Nephron progenitor cell (in vitro differentiated cells): ENCODE results near the gene SHISA4.

Experiments used
- DNase-seq: peaks from one replicate; pipeline ENCODE4 v3.0.0; 2021
- H3K27ac Mint-ChIP-seq: 2 replicates; pipeline ENCODE4 v1.8.0; 2021; ENCODE audit warnings: mild to moderate bottlenecking, moderate library complexity, mixed read lengths
- H3K27me3 Mint-ChIP-seq: 2 replicates; pipeline ENCODE4 v1.8.0; 2021; ENCODE audit warnings: mild to moderate bottlenecking, low read depth, mixed read lengths; ENCODE audit not compliant: poor library complexity
- H3K36me3 Mint-ChIP-seq: 2 replicates; pipeline ENCODE4 v1.8.0; 2021; ENCODE audit warnings: low read depth, mixed read lengths
- H3K4me1 Mint-ChIP-seq: 2 replicates; pipeline ENCODE4 v1.8.0; 2021; ENCODE audit warnings: mixed read lengths
- H3K4me3 Mint-ChIP-seq: 2 replicates; pipeline ENCODE4 v1.8.0; 2021; ENCODE audit warnings: mild to moderate bottlenecking, moderate library complexity, mixed read lengths
- H3K9me3 Mint-ChIP-seq: 2 replicates; pipeline ENCODE4 v1.8.0; 2021; ENCODE audit warnings: mild to moderate bottlenecking, moderate library complexity, mixed read lengths
- CTCF ChIP-seq: fragments of 200-600 bp; sonication (generic); IDR thresholded peaks from 2 replicates; pipeline ENCODE4 v1.5.0; 2021; ENCODE audit warnings: antibody characterized with exemption

Gene SHISA4

DNA sequence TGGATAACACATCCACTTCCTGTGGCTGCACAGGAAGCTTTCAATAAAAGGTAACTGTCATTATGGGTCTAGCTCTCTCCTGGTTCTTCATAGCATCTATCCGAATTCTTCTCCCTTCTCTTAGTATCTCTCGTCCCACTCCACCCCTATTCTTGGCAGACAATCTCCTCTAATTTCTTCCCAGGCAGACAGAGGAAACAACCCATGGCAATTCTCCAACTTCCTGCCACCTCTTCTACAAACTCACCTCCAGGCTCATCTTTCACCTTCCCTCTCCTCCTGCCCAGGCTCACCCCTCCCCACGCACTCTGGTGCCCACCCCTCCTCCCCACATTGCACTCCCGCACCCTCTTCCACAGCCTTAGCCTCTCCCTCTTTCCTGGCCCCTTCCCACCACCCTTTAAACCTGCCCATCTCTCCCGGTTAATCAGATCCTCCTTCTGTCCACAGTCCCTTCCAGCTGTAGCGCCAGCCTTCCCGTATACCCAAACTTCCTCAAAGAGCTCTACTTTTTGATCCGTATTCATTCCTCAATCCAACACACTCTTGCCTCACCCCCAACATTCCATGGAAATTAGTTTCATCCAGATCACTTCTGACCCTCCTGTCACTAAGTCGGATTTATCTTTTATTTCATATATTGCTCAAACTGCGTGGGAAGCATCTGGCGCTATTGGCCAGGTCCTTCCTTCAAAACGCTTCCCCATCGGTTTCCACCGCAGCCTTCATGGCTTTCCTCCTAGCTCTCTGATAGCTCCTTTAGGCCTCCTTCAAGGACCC, 25.9 kb downstream of the SHISA4 start:
- H3K27ac Mint-ChIP-seq = peak overlapping the region; percentile 2
- no peak for DNase-seq
- H3K4me1 Mint-ChIP-seq = peaks cover 90% of the 10 kb centered on the region
- H3K27me3 Mint-ChIP-seq = peaks cover 5% of the 10 kb centered on the region
- TF ChIP-seq CTCF = no peak
- peak overlapping the region; percentile 52 for H3K4me3 Mint-ChIP-seq
- no peaks in the 10 kb centered on the region for H3K9me3 Mint-ChIP-seq
- no peaks in the 10 kb centered on the region for H3K36me3 Mint-ChIP-seq

DNA sequence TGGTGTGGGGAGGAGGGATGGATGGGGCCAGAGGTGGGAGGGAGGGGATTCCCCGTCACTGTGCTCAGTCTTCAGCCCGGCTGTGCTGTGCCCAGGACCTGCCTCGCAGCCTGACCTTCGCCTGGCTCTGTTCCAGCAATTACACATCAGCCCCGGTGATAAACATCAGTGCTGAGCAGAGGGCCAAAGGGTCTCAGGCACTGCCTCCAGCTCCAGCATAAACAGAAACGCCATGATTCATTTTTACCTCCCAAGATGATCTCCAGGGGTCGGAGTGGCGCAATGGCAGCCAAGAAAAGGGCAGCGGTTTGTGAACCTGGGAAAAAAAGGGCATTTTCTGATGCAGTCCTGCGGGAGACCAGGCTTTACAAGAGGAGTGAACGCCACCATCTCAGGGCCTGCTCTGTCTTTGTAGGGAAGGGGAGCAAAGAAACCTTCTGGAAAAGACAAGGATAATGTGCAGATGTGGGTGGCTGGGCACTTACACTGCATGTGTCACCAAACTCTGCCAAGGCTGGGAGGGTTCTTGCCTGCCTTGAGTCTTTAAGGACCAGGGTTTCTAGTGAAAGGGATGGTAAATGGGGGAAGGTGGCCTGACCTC, 28.1 kb downstream of the SHISA4 start:
- peak; percentile 57 for DNase-seq
- H3K36me3 Mint-ChIP-seq = peaks cover 16% of the 10 kb centered on the region
- peaks cover 90% of the 10 kb centered on the region for H3K4me1 Mint-ChIP-seq
- no peak for TF ChIP-seq CTCF
- peaks cover 11% of the 10 kb centered on the region for H3K9me3 Mint-ChIP-seq
- no peaks in the 10 kb centered on the region for H3K27me3 Mint-ChIP-seq
- peak overlapping the region; percentile 64 for H3K4me3 Mint-ChIP-seq
- peak overlapping the region; percentile 96 for H3K27ac Mint-ChIP-seq

GRCh38 chr1:201917362-201918033, 28.8 kb downstream of the SHISA4 start:
- H3K27me3 Mint-ChIP-seq = no peaks in the 10 kb centered on the region
- H3K4me1 Mint-ChIP-seq = peaks cover 86% of the 10 kb centered on the region
- peaks cover 24% of the 10 kb centered on the region for H3K36me3 Mint-ChIP-seq
- H3K4me3 Mint-ChIP-seq = peak overlapping the region; percentile 26
- H3K27ac Mint-ChIP-seq = peak overlapping the region; percentile 1
- DNase-seq = no peak
- no peak for TF ChIP-seq CTCF
- peaks cover 11% of the 10 kb centered on the region for H3K9me3 Mint-ChIP-seq

- peaks cover 11% of the 10 kb centered on the region for H3K9me3 Mint-ChIP-seq
- TF ChIP-seq CTCF = no peak
- peaks cover 24% of the 10 kb centered on the region for H3K36me3 Mint-ChIP-seq
- H3K27me3 Mint-ChIP-seq = no peaks in the 10 kb centered on the region
- peaks cover 82% of the 10 kb centered on the region for H3K4me1 Mint-ChIP-seq
- H3K4me3 Mint-ChIP-seq = peak overlapping the region; percentile 26
- H3K27ac Mint-ChIP-seq = peak overlapping the region; percentile 1
- no peak for DNase-seq
These were observed 29.6 kb downstream of the SHISA4 start for GRCh38 chr1:201918343-201918742.

DNA sequence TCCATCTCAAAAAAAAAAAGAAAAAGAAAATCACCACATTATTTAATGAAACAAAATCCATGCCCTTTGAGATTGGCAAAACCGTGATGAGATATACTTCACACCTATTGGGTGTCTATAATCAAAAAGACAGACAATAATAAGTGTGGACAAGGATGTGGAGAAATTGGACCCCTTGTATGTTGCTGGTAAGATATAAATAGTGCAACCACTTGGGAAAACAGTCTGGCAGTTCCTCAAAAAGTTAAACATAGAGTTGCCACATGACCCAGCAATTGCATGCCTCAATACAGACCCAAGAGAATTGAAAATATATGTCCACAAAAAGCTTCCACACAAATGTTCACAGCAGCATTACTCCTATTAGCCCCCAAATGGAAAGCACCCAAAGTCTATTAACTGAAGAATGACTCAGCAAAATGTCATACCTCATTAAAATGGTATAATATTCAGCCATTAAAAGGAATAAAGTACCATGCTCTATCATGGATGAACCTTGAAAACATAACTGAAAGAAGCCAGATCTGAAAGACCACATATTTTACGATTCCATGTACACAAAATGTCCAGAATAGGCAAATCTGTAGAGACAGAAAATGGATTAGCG, 33.4 kb downstream of the SHISA4 start:
- Mint-ChIP-seq H3K36me3 (peaks cover 29% of the 10 kb centered on the region), H3K27ac (no peak overlapping the region), H3K4me1 (peaks cover 80% of the 10 kb centered on the region), H3K9me3 (peaks cover 11% of the 10 kb centered on the region), H3K27me3 (peaks cover 5% of the 10 kb centered on the region), H3K4me3 (no peak overlapping the region)
- TF ChIP-seq CTCF = no peak
- DNase-seq = no peak
